ENCODE measurements around the gene CNTN4. TPM values are rescaled to one million over a fixed set of nuclear protein-coding genes. Genes with fewer than 3 reads are reported as not detected.

CNTN4 gene
- total and polyA plus RNA-seq, 2 of the 8 experiments (the other 6 are each of a cell fraction or from before 2014, with no cell fraction given): 0.41 to 2.2 TPM

GRCh38 chr3:3066910-3067309 lies 968.2 kb downstream of the CNTN4 start:
- H2BK15ac ChIP-seq (ENCODE audit: low read length): no peak overlapping the region

More at GRCh38 chr3:3066910-3067309, 968.2 kb downstream of the CNTN4 start:
- H3K4me2 ChIP-seq (ENCODE audit: insufficient read depth in 1 of 2, low read depth in 2 of 2, low read length in 2 of 2): no peak overlapping the region
- no peak for TF ChIP-seq HDAC6 (IDR thresholded peaks at IDR 0.05; ENCODE audit: low read depth, low read length)
- TF ChIP-seq TBP (IDR thresholded peaks at IDR 0.05; ENCODE audit: low read depth, low read length): no peak
- TF ChIP-seq CHD1 (IDR thresholded peaks at IDR 0.05; ENCODE audit: low read depth, low read length): no peak
- no peak for TF ChIP-seq EGR1 (IDR thresholded peaks at IDR 0.05; ENCODE audit: borderline replicate concordance, low read depth, low read length)
- no peak for TF ChIP-seq SP4 (IDR thresholded peaks at IDR 0.05; ENCODE audit: low read length)
- no peak for TF ChIP-seq GABPA (IDR thresholded peaks at IDR 0.05; ENCODE audit: borderline replicate concordance, insufficient read depth, low read length)
- TF ChIP-seq MAFK (IDR thresholded peaks at IDR 0.05; ENCODE audit: low read depth, low read length): no peak
- TF ChIP-seq EP300 (IDR thresholded peaks at IDR 0.05; ENCODE audit: borderline replicate concordance in 1 of 2, low read depth in 2 of 2, low read length in 2 of 2): no peak
- TF ChIP-seq SIX5 (IDR thresholded peaks at IDR 0.05; ENCODE audit: low read depth, low read length): no peak
- no peak for TF ChIP-seq SIRT6 (IDR thresholded peaks at IDR 0.05; ENCODE audit: low read length)
- no peaks in the 10 kb centered on the region for H3K4me1 ChIP-seq (replicated peaks in 1 of 4; ENCODE audit: control insufficient read depth in 3 of 4, insufficient read depth in 4 of 4, low read length in 3 of 4)
- no peaks in the 10 kb centered on the region for H3K79me1 ChIP-seq (ENCODE audit: low read depth, low read length)
- H3K27ac ChIP-seq (ENCODE audit: low read depth, low read length): no peak overlapping the region
- POLR2A ChIA-PET (ENCODE audit: partially characterized antibody): interaction anchor here (1.2 kb wide), 1 partner anchor 15 kb away, joined by 3 read pairs; no protein-coding TSS in a partner anchor
- H3K23ac ChIP-seq (ENCODE audit: insufficient read length): no peak overlapping the region
- H3K14ac ChIP-seq (ENCODE audit: insufficient read length): no peak overlapping the region
- H3K18ac ChIP-seq (ENCODE audit: extremely low read depth, low read length): no peak overlapping the region
- no peak overlapping the region for H2BK120ac ChIP-seq (replicated peaks; ENCODE audit: low read depth, low read length)
- DNase-seq (ENCODE audit: low read depth in 1 of 2, low spot score in 2 of 2) (no peak), FAIRE-seq (no peak)
- no peak overlapping the region for H2AK5ac ChIP-seq (ENCODE audit: low read depth, low read length)
- H2AFZ ChIP-seq (ENCODE audit: low read length): no peak overlapping the region
- WGBS, 2 experiments (ENCODE audit: extremely low coverage in 1 of 2, insufficient coverage in 1 of 2, insufficient read length in 1 of 2, insufficient replicate concordance in 2 of 2, low coverage in 1 of 2, low lambda C conversion rate in 2 of 2, missing lambda C conversion rate in 1 of 2): 79% methylated on average over 4 of the region's 4 CpGs; no CpG with 5 or more reads in 1 of the 2 experiments
- no peak overlapping the region for H4K5ac ChIP-seq (ENCODE audit: insufficient read length, low read depth, low read length)
- H3K4me3 ChIP-seq (ENCODE audit: extremely low read depth in 1 of 4, insufficient read depth in 2 of 4, low read depth in 3 of 4, low read length in 4 of 4): no peak overlapping the region
- H3K23me2 ChIP-seq (ENCODE audit: low read depth, low read length): no peaks in the 10 kb centered on the region
- no peak overlapping the region for H2BK20ac ChIP-seq (ENCODE audit: low read length)
- no peaks in the 10 kb centered on the region for H4K20me1 ChIP-seq (replicated peaks in 1 of 2; ENCODE audit: control insufficient read depth in 1 of 2, insufficient read depth in 2 of 2, low read length in 2 of 2)
- H3K4ac ChIP-seq (replicated peaks; ENCODE audit: insufficient read length, low read depth, low read length): no peak overlapping the region
- H3K79me2 ChIP-seq (ENCODE audit: control insufficient read depth in 1 of 2, insufficient read depth in 2 of 2, low read length in 2 of 2): no peaks in the 10 kb centered on the region
- no peak overlapping the region for H2BK12ac ChIP-seq (ENCODE audit: low read depth, low read length)
- no peak overlapping the region for H2BK5ac ChIP-seq (ENCODE audit: low read depth, low read length)
- H3K36me3 ChIP-seq (ENCODE audit: control insufficient read depth in 2 of 4, insufficient read depth in 4 of 4, low read length in 3 of 4): no peaks in the 10 kb centered on the region
- H4K8ac ChIP-seq (ENCODE audit: extremely low read depth, insufficient read depth, low read length): no peak overlapping the region
- no peak overlapping the region for H3K56ac ChIP-seq (replicated peaks; ENCODE audit: insufficient read length, low read depth, low read length)
- no peak overlapping the region for H3K9ac ChIP-seq (replicated peaks in 1 of 4; ENCODE audit: extremely low read depth in 1 of 4, low read depth in 3 of 4, low read length in 3 of 4)
- no peak overlapping the region for H4K91ac ChIP-seq (replicated peaks; ENCODE audit: insufficient read length, low read length)
- no peaks in the 10 kb centered on the region for H3K9me3 ChIP-seq (ENCODE audit: insufficient read depth in 2 of 2, low read depth in 1 of 2, low read length in 1 of 2)
- no peaks in the 10 kb centered on the region for H3K27me3 ChIP-seq (replicated peaks in 1 of 4; ENCODE audit: control insufficient read depth in 3 of 4, extremely low read depth in 1 of 4, insufficient read depth in 3 of 4, low read length in 3 of 4)
- CTCF ChIA-PET (ENCODE audit: partially characterized antibody): interaction anchor here (1.0 to 1.2 kb wide), 2 partner anchors 43 to 353 kb away, joined by 3 read pairs; partner anchors contain the start of gene IL5RA
